Fibroblast of peridontal ligament (primary cell): ENCODE results near the gene ERVMER34-1.

Experiments
- DNase-seq: peaks from one replicate; pipeline ENCODE4 v3.0.0-alpha.2; 2010; ENCODE audit errors: extremely low read depth

Gene ERVMER34-1

GRCh38 chr4:52718123-52718522 is 33.1 kb downstream of the ERVMER34-1 start:
- DNase-seq: no peak

GRCh38 chr4:52716364-52717151 is 34.7 kb downstream of the ERVMER34-1 start:
- no peak for DNase-seq

- DNase-seq: no peak
Measured at GRCh38 chr4:52715914-52716313, 35.3 kb downstream of the ERVMER34-1 start.

- no peak for DNase-seq
Measured at GRCh38 chr4:52715255-52715897, 35.8 kb downstream of the ERVMER34-1 start.

GRCh38 chr4:52714597-52715254 is 36.5 kb downstream of the ERVMER34-1 start:
- DNase-seq: no peak

- DNase-seq: peak; percentile 10
Measured at GRCh38 chr4:52713456-52713937, 37.7 kb downstream of the ERVMER34-1 start.

GRCh38 chr4:52712251-52713130 is 38.7 kb downstream of the ERVMER34-1 start:
- DNase-seq: peak; percentile 89

- no peak for DNase-seq
Measured at GRCh38 chr4:52711834-52712250, 39.4 kb downstream of the ERVMER34-1 start.

- no peak for DNase-seq
Measured at GRCh38 chr4:52711272-52711671, 40.0 kb downstream of the ERVMER34-1 start.

- no peak for DNase-seq
Measured at GRCh38 chr4:52709155-52709554, 42.1 kb downstream of the ERVMER34-1 start.

- DNase-seq: peak; percentile 31
Measured at GRCh38 chr4:52704661-52705060, 46.6 kb downstream of the ERVMER34-1 start.

- DNase-seq: peak; percentile 53
Measured at GRCh38 chr4:52704133-52704532, 47.1 kb downstream of the ERVMER34-1 start.

GRCh38 chr4:52701207-52701606 is 50.0 kb downstream of the ERVMER34-1 start:
- no peak for DNase-seq

GRCh38 chr4:52694936-52695335 is 56.3 kb downstream of the ERVMER34-1 start:
- DNase-seq: peak; percentile 8

GRCh38 chr4:52693492-52693891 is 57.7 kb downstream of the ERVMER34-1 start:
- no peak for DNase-seq
